ENCODE results near the gene SLC12A5.
A peak's percentile ranks its signal among the peaks of the same experiment; 100 is the strongest.

The SLC12A5 gene

GRCh38 chr20:46074006-46074405 lies 45.0 kb downstream of the SLC12A5 start:
- peaks cover 28% of the 10 kb centered on the region for H3K4me1 ChIP-seq (ENCODE audit: control insufficient read depth, insufficient read depth, low read length)
- no peaks in the 10 kb centered on the region for H3K9me3 ChIP-seq (ENCODE audit: control insufficient read depth, insufficient read depth, low read length)
- no peaks in the 10 kb centered on the region for H3K36me3 ChIP-seq (ENCODE audit: control insufficient read depth, insufficient read depth, low read length)
- H3K4me3 ChIP-seq (ENCODE audit: low read depth, low read length) = no peak overlapping the region
- no peak overlapping the region for H3K9ac ChIP-seq (ENCODE audit: low read depth, low read length)
- no peaks in the 10 kb centered on the region for H3K27me3 ChIP-seq (ENCODE audit: control insufficient read depth, insufficient read depth, low read length)

GRCh38 chr20:46076806-46077205 lies 47.8 kb downstream of the SLC12A5 start:
- no peak overlapping the region for H3K4me3 ChIP-seq (ENCODE audit: low read depth, low read length)
- peaks cover 22% of the 10 kb centered on the region for H3K4me1 ChIP-seq (ENCODE audit: control insufficient read depth, insufficient read depth, low read length)
- peak overlapping the region; percentile 8 for H3K9ac ChIP-seq (ENCODE audit: low read depth, low read length)
- no peaks in the 10 kb centered on the region for H3K9me3 ChIP-seq (ENCODE audit: control insufficient read depth, insufficient read depth, low read length)
- H3K27me3 ChIP-seq (ENCODE audit: control insufficient read depth, insufficient read depth, low read length) = no peaks in the 10 kb centered on the region
- no peaks in the 10 kb centered on the region for H3K36me3 ChIP-seq (ENCODE audit: control insufficient read depth, insufficient read depth, low read length)

DNA sequence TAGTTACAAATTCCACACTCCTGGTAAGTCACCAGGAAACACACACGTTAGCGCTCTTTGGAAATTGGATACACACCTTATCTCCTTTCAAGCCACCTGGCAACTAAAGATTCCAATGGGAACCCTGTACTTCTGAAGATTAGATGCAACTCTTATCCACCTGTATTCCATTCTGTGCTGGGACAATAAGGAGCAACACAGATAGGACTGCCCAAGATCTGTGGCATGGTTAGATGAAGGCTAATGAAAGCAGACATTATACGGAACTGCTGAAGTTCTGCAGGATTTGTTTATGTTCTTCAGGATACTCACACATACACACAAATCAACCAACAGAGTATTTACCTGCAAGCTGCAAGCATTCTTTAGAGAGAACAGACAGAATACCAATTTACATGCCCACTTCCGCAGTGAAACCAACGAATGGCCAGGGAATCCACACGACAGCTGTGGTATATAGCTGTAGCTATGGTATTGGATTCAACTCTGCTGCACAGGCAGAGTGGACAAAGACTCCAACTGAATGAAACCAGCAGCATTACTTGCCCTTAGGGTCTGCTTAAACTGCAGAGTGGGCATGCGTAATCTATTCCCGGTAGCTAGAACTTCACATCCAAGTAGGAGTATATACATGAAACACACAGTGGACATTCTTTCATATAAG lies 48.8 kb downstream of the SLC12A5 start:
- H3K9ac ChIP-seq (ENCODE audit: low read depth, low read length) = no peak overlapping the region
- H3K4me3 ChIP-seq (ENCODE audit: low read depth, low read length) = no peak overlapping the region
- H3K9me3 ChIP-seq (ENCODE audit: control insufficient read depth, insufficient read depth, low read length) = no peaks in the 10 kb centered on the region
- H3K27me3 ChIP-seq (ENCODE audit: control insufficient read depth, insufficient read depth, low read length) = no peaks in the 10 kb centered on the region
- peaks cover 22% of the 10 kb centered on the region for H3K4me1 ChIP-seq (ENCODE audit: control insufficient read depth, insufficient read depth, low read length)
- H3K36me3 ChIP-seq (ENCODE audit: control insufficient read depth, insufficient read depth, low read length) = no peaks in the 10 kb centered on the region

- peaks cover 15% of the 10 kb centered on the region for H3K4me1 ChIP-seq (ENCODE audit: control insufficient read depth, insufficient read depth, low read length)
- no peak overlapping the region for H3K4me3 ChIP-seq (ENCODE audit: low read depth, low read length)
- no peaks in the 10 kb centered on the region for H3K27me3 ChIP-seq (ENCODE audit: control insufficient read depth, insufficient read depth, low read length)
- H3K36me3 ChIP-seq (ENCODE audit: control insufficient read depth, insufficient read depth, low read length) = no peaks in the 10 kb centered on the region
- H3K9ac ChIP-seq (ENCODE audit: low read depth, low read length) = peak overlapping the region; percentile 10
- no peaks in the 10 kb centered on the region for H3K9me3 ChIP-seq (ENCODE audit: control insufficient read depth, insufficient read depth, low read length)
These were observed 49.9 kb downstream of the SLC12A5 start for GRCh38 chr20:46078954-46079353.

- Histone ChIP-seq H3K9ac (ENCODE audit: low read depth, low read length) (no peak overlapping the region), H3K27me3 (ENCODE audit: control insufficient read depth, insufficient read depth, low read length) (no peaks in the 10 kb centered on the region), H3K36me3 (ENCODE audit: control insufficient read depth, insufficient read depth, low read length) (no peaks in the 10 kb centered on the region), H3K4me3 (ENCODE audit: low read depth, low read length) (no peak overlapping the region), H3K4me1 (ENCODE audit: control insufficient read depth, insufficient read depth, low read length) (peaks cover 7% of the 10 kb centered on the region), H3K9me3 (ENCODE audit: control insufficient read depth, insufficient read depth, low read length) (no peaks in the 10 kb centered on the region)
These were observed 52.1 kb downstream of the SLC12A5 start for GRCh38 chr20:46081074-46081473.

DNA sequence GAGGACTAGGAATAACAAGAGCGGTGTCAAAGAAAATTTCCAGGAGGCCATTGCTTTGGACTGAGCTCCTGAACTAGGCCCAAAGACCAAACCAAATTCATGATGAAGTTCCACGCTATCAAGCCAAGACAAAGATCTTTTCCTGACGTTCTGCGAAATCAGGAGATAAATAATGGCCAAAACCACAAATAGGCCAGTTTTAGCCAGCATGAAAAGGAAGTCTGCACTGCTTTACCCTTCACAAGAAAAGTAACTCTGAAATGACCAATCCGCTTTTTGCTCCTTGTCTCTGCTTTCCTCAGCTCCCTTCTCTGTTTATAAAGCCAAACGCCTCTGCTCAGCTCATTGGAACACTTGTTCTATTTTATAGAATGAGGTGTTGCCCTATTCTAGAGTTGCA lies 54.1 kb downstream of the SLC12A5 start:
- no peaks in the 10 kb centered on the region for H3K9me3 ChIP-seq (ENCODE audit: control insufficient read depth, insufficient read depth, low read length)
- no peak overlapping the region for H3K9ac ChIP-seq (ENCODE audit: low read depth, low read length)
- no peaks in the 10 kb centered on the region for H3K36me3 ChIP-seq (ENCODE audit: control insufficient read depth, insufficient read depth, low read length)
- no peaks in the 10 kb centered on the region for H3K4me1 ChIP-seq (ENCODE audit: control insufficient read depth, insufficient read depth, low read length)
- no peaks in the 10 kb centered on the region for H3K27me3 ChIP-seq (ENCODE audit: control insufficient read depth, insufficient read depth, low read length)
- no peak overlapping the region for H3K4me3 ChIP-seq (ENCODE audit: low read depth, low read length)

DNA sequence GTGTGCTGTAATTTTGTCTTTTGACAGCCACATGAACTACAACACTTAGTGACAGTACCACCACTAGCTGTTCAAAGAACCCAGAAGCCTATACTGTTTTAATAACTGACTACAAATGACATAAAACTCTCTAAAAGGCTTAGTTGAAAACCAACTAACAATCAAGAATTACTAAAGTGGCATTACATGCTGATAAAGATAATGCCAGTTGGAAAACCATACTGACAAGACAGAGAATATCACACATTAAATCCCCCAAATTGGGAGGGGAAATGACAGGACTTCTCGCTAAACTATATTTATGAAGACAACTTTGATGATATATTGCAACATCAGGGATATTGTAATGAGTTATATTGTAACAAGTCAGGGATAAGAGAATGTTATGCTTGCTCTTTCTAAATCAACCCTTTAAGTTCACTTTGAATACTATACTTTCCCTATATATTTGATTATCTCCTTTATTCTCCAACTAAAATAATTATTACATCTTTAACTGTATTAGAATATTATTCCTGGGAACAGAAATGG lies 54.6 kb downstream of the SLC12A5 start:
- H3K27me3 ChIP-seq (ENCODE audit: control insufficient read depth, insufficient read depth, low read length) = no peaks in the 10 kb centered on the region
- H3K9me3 ChIP-seq (ENCODE audit: control insufficient read depth, insufficient read depth, low read length) = no peaks in the 10 kb centered on the region
- no peaks in the 10 kb centered on the region for H3K36me3 ChIP-seq (ENCODE audit: control insufficient read depth, insufficient read depth, low read length)
- H3K4me3 ChIP-seq (ENCODE audit: low read depth, low read length) = no peak overlapping the region
- H3K9ac ChIP-seq (ENCODE audit: low read depth, low read length) = no peak overlapping the region
- no peaks in the 10 kb centered on the region for H3K4me1 ChIP-seq (ENCODE audit: control insufficient read depth, insufficient read depth, low read length)

DNA sequence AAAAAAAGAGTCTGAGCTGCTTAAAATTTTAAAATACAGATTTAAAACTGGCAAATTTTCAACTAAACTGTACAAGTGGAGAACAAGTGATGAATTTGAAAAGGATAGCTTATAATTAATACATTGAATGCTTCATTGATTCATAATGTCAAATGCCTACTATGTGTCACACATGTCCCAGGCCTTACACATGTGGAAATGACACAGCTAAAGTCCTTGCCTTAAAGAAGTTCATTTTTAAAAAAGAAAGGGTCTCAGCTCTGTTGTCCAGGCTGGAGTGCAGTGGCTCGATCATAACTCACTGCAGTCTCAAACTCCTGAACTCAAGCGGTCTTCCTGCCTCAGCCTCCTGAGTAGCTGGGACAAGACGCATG lies 55.8 kb downstream of the SLC12A5 start:
- no peaks in the 10 kb centered on the region for H3K9me3 ChIP-seq (ENCODE audit: control insufficient read depth, insufficient read depth, low read length)
- H3K4me1 ChIP-seq (ENCODE audit: control insufficient read depth, insufficient read depth, low read length) = no peaks in the 10 kb centered on the region
- H3K4me3 ChIP-seq (ENCODE audit: low read depth, low read length) = no peak overlapping the region
- H3K27me3 ChIP-seq (ENCODE audit: control insufficient read depth, insufficient read depth, low read length) = no peaks in the 10 kb centered on the region
- H3K36me3 ChIP-seq (ENCODE audit: control insufficient read depth, insufficient read depth, low read length) = no peaks in the 10 kb centered on the region
- H3K9ac ChIP-seq (ENCODE audit: low read depth, low read length) = no peak overlapping the region

GRCh38 chr20:46085179-46085851 lies 56.3 kb downstream of the SLC12A5 start:
- no peaks in the 10 kb centered on the region for H3K9me3 ChIP-seq (ENCODE audit: control insufficient read depth, insufficient read depth, low read length)
- H3K4me3 ChIP-seq (ENCODE audit: low read depth, low read length) = no peak overlapping the region
- peaks cover 3% of the 10 kb centered on the region for H3K4me1 ChIP-seq (ENCODE audit: control insufficient read depth, insufficient read depth, low read length)
- H3K27me3 ChIP-seq (ENCODE audit: control insufficient read depth, insufficient read depth, low read length) = peaks cover 1% of the 10 kb centered on the region
- H3K36me3 ChIP-seq (ENCODE audit: control insufficient read depth, insufficient read depth, low read length) = no peaks in the 10 kb centered on the region
- H3K9ac ChIP-seq (ENCODE audit: low read depth, low read length) = no peak overlapping the region

- Histone ChIP-seq H3K9me3 (ENCODE audit: control insufficient read depth, insufficient read depth, low read length) (no peaks in the 10 kb centered on the region), H3K27me3 (ENCODE audit: control insufficient read depth, insufficient read depth, low read length) (peaks cover 14% of the 10 kb centered on the region), H3K4me1 (ENCODE audit: control insufficient read depth, insufficient read depth, low read length) (peaks cover 3% of the 10 kb centered on the region), H3K9ac (ENCODE audit: low read depth, low read length) (no peak overlapping the region), H3K36me3 (ENCODE audit: control insufficient read depth, insufficient read depth, low read length) (no peaks in the 10 kb centered on the region), H3K4me3 (ENCODE audit: low read depth, low read length) (no peak overlapping the region)
These were observed 58.1 kb downstream of the SLC12A5 start for GRCh38 chr20:46087161-46087560.

GRCh38 chr20:46088409-46089166 lies 59.6 kb downstream of the SLC12A5 start:
- Histone ChIP-seq H3K4me3 (ENCODE audit: low read depth, low read length) (peak overlapping the region; percentile 89), H3K27me3 (ENCODE audit: control insufficient read depth, insufficient read depth, low read length) (peaks cover 17% of the 10 kb centered on the region), H3K36me3 (ENCODE audit: control insufficient read depth, insufficient read depth, low read length) (no peaks in the 10 kb centered on the region), H3K4me1 (ENCODE audit: control insufficient read depth, insufficient read depth, low read length) (peaks cover 3% of the 10 kb centered on the region), H3K9me3 (ENCODE audit: control insufficient read depth, insufficient read depth, low read length) (no peaks in the 10 kb centered on the region), H3K9ac (ENCODE audit: low read depth, low read length) (peak overlapping the region; percentile 90)

DNA sequence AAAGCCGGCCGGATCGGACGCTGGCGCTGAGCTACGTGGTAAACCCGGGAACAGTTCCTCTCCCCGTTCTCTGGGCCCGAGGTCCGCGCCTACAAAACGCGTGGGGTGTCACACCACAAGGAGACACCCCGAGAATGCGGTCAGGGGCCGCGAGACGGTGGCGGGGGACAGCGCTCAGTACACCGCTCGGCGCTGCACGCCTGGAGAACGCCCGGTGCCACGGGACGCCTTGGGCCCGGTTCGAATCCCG lies 60.1 kb downstream of the SLC12A5 start:
- Histone ChIP-seq H3K4me1 (ENCODE audit: control insufficient read depth, insufficient read depth, low read length) (peaks cover 3% of the 10 kb centered on the region), H3K27me3 (ENCODE audit: control insufficient read depth, insufficient read depth, low read length) (peaks cover 17% of the 10 kb centered on the region), H3K36me3 (ENCODE audit: control insufficient read depth, insufficient read depth, low read length) (no peaks in the 10 kb centered on the region), H3K9me3 (ENCODE audit: control insufficient read depth, insufficient read depth, low read length) (no peaks in the 10 kb centered on the region), H3K4me3 (ENCODE audit: low read depth, low read length) (peak overlapping the region; percentile 89), H3K9ac (ENCODE audit: low read depth, low read length) (peak overlapping the region; percentile 90)

All from iPS-15b (cell line).